IPS-NIHi7 (cell line): ENCODE results near the gene NFAM1.

Source experiments
- DNase-seq: peaks from one replicate; pipeline ENCODE4 v3.0.0; 2012; ENCODE audit warnings: mixed read lengths; ENCODE audit errors: extremely low spot score

The NFAM1 gene

DNA sequence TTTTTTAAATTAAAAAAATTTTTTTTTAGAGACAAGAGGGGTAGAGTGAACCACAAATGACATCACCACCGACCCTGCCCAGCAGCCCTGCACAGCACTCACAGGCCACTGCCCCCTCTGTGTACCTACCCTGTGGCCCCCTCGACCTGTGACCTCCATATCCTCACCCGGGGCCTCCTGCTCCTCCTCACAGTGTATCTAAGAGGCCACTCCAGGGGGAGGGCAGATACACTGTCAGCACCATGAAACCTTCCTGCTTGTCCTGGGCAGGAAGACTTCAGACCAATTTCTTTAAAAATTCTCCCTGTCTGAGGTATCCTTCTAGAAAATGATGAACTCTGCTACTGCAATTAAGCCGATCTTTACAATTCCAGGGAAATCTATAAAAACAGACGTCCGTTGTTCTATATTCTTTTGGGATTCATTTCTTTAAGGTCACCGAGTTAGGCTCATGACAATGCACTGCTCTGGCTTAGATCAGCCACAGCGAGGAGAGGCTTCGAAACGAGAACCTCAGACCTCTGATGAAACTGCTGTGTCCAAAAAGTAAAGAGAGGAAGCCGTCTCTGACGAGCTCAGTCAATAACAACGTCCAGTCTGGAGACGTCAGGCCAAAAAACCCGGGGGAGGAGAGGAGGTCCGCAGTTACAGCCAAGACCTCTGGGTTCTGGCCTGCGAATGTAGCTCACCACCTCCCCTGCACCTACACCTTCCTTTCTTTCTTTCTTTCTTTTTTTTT lies 17.5 kb downstream of the NFAM1 start:
- no peak for DNase-seq

GRCh38 chr22:42414021-42414420 lies 18.2 kb downstream of the NFAM1 start:
- DNase-seq: no peak

DNA sequence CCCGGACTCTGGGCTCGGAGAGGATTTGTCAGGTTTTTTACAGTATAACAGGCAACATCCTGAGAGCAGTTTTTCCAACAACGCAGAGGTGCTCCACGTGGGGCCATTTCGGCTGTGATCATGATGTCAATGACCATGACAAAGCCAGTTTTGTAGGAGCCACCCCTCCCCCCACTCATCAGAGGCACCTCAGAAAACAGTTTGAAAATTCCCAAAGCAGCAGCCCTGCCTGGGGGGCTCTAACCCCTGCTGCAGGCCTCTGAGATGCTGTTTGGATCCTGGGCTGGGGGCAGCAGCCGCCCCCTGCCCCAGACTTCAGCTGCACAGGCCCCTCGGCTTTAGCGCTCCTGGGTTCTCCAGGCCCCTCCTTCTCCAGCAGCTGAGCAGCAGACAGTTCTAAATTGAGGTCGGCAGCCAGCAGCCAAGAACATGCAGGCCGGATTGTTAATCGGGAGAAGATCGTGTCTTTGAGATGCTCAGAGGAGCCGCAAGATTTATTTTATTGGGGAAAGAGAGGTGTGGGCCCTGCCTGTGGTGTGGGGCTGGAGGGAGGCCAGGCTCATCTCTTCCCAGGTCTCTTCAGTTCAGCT lies 19.4 kb downstream of the NFAM1 start:
- no peak for DNase-seq

DNA sequence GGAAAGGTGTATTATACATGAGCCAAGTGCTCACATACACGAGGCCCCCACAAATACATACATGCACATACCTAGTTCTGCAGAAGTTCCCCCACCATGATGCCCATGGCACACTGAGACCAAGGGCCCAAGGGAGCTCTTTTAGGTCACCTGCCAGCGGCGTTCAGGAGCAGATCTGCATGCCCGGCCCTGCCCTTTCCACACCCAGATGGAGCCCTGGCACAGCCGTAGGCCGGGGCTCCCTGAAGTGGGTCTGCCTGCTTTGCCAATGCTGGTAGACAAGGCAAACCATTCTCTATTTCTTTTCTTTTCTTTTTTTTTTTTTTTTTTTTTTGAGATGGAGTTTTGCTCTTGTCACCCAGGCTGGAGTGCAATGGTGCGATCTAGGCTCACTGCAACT lies 21.5 kb downstream of the NFAM1 start:
- DNase-seq: no peak

GRCh38 chr22:42408810-42409529 lies 23.2 kb downstream of the NFAM1 start:
- DNase-seq: no peak

DNA sequence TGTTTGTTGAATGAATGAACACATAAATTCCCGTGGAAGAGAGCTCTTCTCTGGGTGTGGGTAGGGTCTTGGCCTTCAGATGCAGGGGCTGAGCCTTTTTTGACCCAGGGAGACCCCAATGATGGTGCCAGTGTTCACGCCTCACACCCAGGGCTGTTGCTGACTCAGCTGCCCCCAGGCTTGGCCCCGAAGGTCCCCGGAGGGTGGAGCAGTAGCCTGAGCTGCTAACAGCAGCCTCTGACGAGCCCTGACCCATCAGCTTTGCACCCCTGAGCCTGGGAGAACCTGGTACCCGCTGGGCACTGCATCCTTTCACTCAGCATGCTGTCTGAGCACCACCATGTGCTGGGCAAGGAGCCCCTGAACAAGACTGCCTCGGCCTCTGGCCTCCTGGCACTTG lies 23.9 kb downstream of the NFAM1 start:
- no peak for DNase-seq

DNA sequence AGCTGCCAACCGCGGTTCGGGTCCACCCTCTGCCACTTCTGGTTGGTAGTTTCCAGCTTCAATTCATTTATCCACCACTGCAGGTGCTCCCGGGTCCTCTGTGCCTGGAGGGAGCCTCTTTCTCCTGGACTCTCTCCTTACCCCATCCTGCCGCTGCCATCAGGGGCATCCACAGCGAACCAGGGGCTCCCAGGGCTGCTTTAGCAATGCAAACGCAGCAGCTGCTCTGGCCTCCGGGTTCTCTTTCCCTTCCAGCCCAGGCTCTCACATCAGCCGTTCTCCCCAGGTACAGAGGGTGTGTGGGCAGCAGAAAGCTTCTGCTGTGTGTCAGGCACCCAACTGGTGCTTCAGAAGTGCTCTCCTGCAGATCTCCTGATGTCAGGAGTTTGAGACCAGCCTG lies 27.9 kb downstream of the NFAM1 start:
- DNase-seq: no peak

DNA sequence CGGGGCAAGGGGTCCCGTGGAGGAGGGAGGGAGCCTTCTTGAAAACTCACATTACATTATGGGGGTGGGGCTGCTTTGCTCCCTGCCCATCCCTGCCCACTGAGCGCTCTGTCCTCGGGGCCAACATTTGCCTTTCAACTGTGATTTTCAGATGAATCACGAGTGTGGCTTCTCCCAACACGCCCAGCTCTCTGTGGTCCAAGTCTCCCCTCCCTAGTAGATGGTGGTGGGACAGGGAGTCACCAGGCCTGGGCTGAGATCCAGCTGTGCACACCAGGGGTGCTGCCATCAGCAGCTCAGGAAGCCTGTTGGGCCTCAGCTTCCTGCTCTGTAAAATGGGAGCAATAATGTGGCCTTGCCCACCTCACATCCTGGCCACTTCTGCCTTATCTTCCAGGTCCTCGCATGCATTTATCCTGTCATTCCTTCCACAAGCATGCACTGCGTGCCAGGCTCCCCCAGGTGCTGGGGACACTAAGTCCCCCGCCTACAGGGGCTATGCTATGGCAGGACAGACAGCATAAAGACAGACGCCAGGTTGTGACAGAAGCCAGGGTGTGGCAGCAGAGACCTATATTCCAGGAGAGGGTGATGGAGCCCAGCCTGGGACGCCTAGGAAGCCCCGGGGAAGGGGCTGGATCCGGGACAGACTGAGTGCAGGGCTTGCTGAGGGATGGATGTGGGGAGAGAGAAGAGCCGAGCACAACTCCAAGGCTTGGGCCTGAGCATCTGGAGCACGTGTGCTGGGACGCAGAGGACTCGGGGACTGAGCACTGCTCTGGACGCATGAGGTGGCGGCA lies 30.5 kb downstream of the NFAM1 start:
- no peak for DNase-seq

DNA sequence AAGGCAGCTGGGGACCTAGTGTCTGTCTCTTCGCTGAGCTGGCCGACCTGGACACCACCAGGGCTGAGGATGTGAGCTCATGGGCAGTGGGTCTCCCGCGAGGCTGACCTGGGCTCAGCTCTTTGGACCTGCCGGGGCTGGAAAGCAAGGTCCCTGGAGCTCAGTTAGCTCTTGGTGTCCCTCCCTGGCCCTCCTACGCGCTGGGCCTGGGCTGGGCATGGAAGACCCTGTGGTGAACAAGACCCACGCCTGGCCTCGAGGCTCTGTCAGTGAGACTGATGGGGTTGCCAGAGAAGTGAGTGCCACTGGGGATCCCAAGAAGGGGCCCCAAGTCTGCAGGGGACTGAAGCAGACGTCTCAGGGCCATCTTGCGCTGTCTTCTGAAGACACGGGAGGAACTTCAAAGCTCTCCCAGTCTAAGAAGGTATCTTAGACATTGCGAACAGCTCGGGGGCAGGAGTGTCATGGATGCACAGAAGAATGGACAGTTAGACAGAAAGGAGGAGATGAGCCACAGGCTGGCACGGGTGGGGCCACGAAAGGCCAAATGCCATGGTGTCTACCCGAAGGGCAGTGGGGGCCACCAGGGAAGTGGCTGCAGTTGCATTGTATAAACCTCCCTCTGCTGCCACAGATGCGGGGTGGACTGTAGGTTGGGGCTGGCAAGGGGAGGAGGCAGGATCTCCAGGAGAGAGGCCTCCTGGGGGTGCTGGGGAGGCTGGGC lies 31.2 kb downstream of the NFAM1 start:
- DNase-seq: no peak

GRCh38 chr22:42399315-42400271 lies 32.6 kb downstream of the NFAM1 start:
- peak; percentile 43 for DNase-seq

DNA sequence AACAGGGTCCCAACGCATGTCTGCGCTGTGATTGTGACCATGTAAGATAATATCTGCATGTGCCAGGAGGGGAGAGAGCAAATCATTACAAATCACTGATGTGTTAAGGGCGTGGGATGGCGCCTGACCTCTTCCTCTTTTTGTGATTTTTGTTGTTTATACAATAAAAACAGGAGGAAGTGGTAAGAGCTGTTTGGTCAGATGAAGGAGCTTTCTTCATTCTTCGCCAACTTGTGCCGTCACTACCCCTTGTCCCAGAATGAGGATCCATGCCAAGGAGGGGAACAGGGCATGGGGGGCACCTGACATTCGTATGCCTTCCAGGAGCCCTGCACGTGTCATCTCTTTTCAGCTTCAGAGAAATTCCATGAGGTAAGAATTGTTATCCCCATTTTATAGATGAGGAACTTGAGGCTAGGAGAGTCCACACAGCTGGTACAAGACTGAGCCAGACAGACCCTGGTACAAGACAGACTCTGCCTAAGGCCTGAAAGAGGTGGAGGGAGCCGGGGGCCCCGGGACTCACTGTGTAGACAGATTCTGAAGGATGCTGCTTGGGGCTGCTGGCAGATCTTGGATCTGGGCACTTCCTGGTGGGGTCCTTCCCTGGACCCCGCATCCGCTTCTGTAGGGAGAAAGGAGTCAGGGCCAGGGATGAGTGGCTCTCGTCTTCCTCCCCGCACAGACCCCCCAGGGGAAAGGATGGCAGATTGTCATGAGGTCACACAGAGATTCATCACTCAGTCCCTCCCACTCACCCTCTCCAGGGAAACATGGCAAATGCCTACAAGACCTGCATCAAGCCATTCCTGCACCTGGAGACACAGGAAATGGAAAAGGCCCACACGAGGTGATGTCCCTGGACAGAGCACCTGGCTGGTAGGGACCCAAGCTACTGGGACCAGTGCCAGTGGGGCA lies 34.6 kb downstream of the NFAM1 start:
- DNase-seq: no peak

GRCh38 chr22:42396621-42397331 lies 35.4 kb downstream of the NFAM1 start:
- no peak for DNase-seq

DNA sequence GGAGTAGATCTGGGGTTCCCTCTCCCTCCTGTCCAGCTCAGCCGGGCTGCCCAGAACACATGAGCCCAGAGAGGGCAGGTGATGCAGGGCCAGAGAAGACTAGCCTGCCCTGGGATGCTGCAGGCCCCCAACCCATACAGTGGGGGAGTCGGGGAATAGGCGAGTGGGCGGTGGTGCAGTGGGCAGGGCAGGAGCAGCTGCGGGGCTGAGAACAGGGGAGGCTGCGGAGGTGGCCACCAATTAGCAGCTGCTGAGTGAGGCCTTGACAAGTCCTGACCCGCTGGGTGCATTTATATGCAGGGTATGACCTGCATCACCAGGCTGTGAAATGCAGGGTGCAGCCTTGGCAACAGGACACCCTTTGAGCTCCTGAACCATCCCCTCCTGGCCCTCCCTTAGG lies 43.1 kb downstream of the NFAM1 start:
- no peak for DNase-seq

- DNase-seq: peak; percentile 58
These were observed 43.9 kb downstream of the NFAM1 start for GRCh38 chr22:42388130-42388797.

- no peak for DNase-seq
These were observed 44.6 kb downstream of the NFAM1 start for GRCh38 chr22:42387631-42388030.

DNA sequence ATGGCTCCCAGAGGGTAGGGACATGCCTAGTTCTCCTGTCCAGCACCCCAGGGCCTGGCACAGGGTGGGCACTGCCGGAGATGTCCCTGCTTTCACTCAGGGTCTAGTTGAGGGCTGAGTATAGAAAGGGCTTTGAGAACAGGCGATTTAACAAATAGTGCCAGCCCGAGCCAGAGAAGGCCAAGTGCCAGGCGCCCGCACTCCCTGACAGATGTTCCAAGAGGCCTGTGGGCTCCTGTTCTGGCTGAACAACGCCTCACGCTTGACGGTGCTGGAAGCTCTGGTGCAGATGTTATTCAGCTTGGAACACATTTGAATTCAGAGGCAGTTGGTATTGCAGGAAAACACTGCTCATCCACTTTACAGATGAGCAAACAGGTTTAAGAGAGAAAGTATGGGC lies 46.5 kb downstream of the NFAM1 start:
- no peak for DNase-seq

- DNase-seq: no peak
These were observed 47.7 kb downstream of the NFAM1 start for GRCh38 chr22:42384506-42384905.

- no peak for DNase-seq
These were observed 48.3 kb downstream of the NFAM1 start for GRCh38 chr22:42383851-42384417.
